Endothelial cell of umbilical vein (primary cell): ENCODE measurements around the gene FAM120B. TPM values are rescaled to one million over a fixed set of nuclear protein-coding genes. Genes with fewer than 3 reads are reported as not detected.

ENCODE experiments used
- BruUV-seq: library from RNA; stranded (reverse); fragments of 400-500 nt; replicated peaks from 2 replicates; lab custom pipeline; 2021; lab: Mats Ljungman, UMichigan
- CTCF ChIA-PET: fragments of 300-600, 350-600 bp; sonication (Branson Sonifier 250); formaldehyde crosslinking; loops from one replicate; lab custom pipeline; 2021; ENCODE audit warnings: antibody characterized with exemption, inconsistent platforms; lab: Charles Lee
- POLR2A ChIA-PET: fragments of 300-600, 350-600 bp; sonication (Branson Sonifier 250); formaldehyde crosslinking; loops from one replicate; lab custom pipeline; 2021; ENCODE audit warnings: antibody characterized with exemption, inconsistent platforms; lab: Charles Lee
- DNase-seq: peaks from one replicate; pipeline ENCODE4 v3.0.0-alpha.2; 2011; ENCODE audit warnings: low read depth, low spot score
- FAIRE-seq: peaks from 2 replicates; lab custom pipeline; 2011; peaks lifted over from hg19 to GRCh38; lab: Jason Lieb, UNC
- H2AFZ ChIP-seq: 2 replicates; pipeline ENCODE4 v1.6.0; 2012; ENCODE audit warnings: low read depth, low read length, control low read depth, inconsistent platforms
- H3K27ac ChIP-seq: 2 replicates; pipeline ENCODE4 v1.5.1; 2011; ENCODE audit warnings: low read depth, mild to moderate bottlenecking, control low read depth, low read length, moderate library complexity; ENCODE audit not compliant: insufficient read depth
- H3K27me3 ChIP-seq, 2 experiments: 2 replicates each; pipeline versions ENCODE4 v1.6.0 to v1.6.1; 2011; ENCODE audit warnings: low read length in 2 of 2, mixed read lengths in 1 of 2; ENCODE audit not compliant: control insufficient read depth in 2 of 2, insufficient read depth in 2 of 2
- H3K36me3 ChIP-seq, 2 experiments: 2 replicates in 1 of 2; 3 replicates in 1 of 2; pipeline ENCODE4 v1.5.1; 2011; ENCODE audit warnings: low read length in 2 of 2, mild to moderate bottlenecking in 1 of 2, moderate library complexity in 1 of 2; ENCODE audit not compliant: control insufficient read depth in 2 of 2, insufficient read depth in 2 of 2; ENCODE audit errors: extremely low read depth in 1 of 2
- H3K4me1 ChIP-seq: 3 replicates; pipeline ENCODE4 v1.5.1; 2011; ENCODE audit warnings: mild to moderate bottlenecking, low read length; ENCODE audit not compliant: control insufficient read depth, insufficient read depth; ENCODE audit errors: extremely low read depth
- H3K4me2 ChIP-seq: 2 replicates; pipeline ENCODE4 v1.6.1; 2011; ENCODE audit warnings: low read length, control low read depth, mixed read lengths; ENCODE audit not compliant: insufficient read depth
- H3K4me3 ChIP-seq, 3 experiments: fragments of 200-600 bp in 1 of 3; sonication (generic), shearing (Covaris generic) in 1 of 3; replicated peaks in 1 of 3; 2 replicates each; pipeline ENCODE4 v1.5.1; 2011 to 2016; ENCODE audit warnings: control low read depth in 3 of 3, low read length in 3 of 3, mild to moderate bottlenecking in 2 of 3, inconsistent platforms in 1 of 3, low read depth in 1 of 3, moderate library complexity in 1 of 3; ENCODE audit not compliant: insufficient read depth in 1 of 3
- H3K79me2 ChIP-seq: 2 replicates; pipeline ENCODE4 v1.6.0; 2012; ENCODE audit warnings: low read length, inconsistent platforms; ENCODE audit not compliant: control insufficient read depth, insufficient read depth
- H3K9ac ChIP-seq: replicated peaks from 2 replicates; pipeline ENCODE3; 2011; ENCODE audit warnings: low read length, control low read depth; ENCODE audit not compliant: insufficient read depth; ENCODE audit errors: extremely low read depth
- H3K9me1 ChIP-seq: replicated peaks from 3 replicates; pipeline ENCODE4 v1.6.0; 2011; ENCODE audit warnings: mild to moderate bottlenecking, low read length; ENCODE audit not compliant: control insufficient read depth, insufficient read depth; ENCODE audit errors: extremely low read depth
- H3K9me3 ChIP-seq: replicated peaks from 2 replicates; pipeline ENCODE4 v1.5.1; 2012; ENCODE audit warnings: low read length, inconsistent platforms; ENCODE audit not compliant: control insufficient read depth, insufficient read depth
- H4K20me1 ChIP-seq: replicated peaks from 2 replicates; pipeline ENCODE3; 2011; ENCODE audit warnings: mild to moderate bottlenecking, low read length; ENCODE audit not compliant: control insufficient read depth, insufficient read depth; ENCODE audit errors: extremely low read depth
- CTCF ChIP-seq, 2 donors: IDR thresholded peaks; 1 replicate in 1 of 2; 2 replicates in 1 of 2; pipeline ENCODE4 v1.5.1; 2011; ENCODE audit warnings: low read length in 2 of 2, mild to moderate bottlenecking in 2 of 2, moderate library complexity in 2 of 2, control low read depth in 1 of 2, inconsistent platforms in 1 of 2, low read depth in 1 of 2; ENCODE audit not compliant: insufficient read depth in 1 of 2; ENCODE audit errors: extremely low read depth in 1 of 2
- EZH2 ChIP-seq: IDR thresholded peaks from 2 replicates; pipeline ENCODE4 v1.6.1; 2012; ENCODE audit warnings: borderline replicate concordance, low read depth, mild to moderate bottlenecking, moderate library complexity, low read length, inconsistent platforms; ENCODE audit not compliant: severe bottlenecking
- FOS ChIP-seq: IDR thresholded peaks from 2 replicates; pipeline ENCODE4 v1.6.1; 2011; ENCODE audit warnings: mild to moderate bottlenecking, low read length, moderate library complexity, borderline replicate concordance; ENCODE audit not compliant: insufficient read depth
- GATA2 ChIP-seq: IDR thresholded peaks from 2 replicates; pipeline ENCODE4 v1.7.0; 2011; ENCODE audit warnings: low read depth, mild to moderate bottlenecking, moderate library complexity, mixed read lengths, low read length; ENCODE audit not compliant: insufficient read length, insufficient read depth
- JUN ChIP-seq: IDR thresholded peaks from 2 replicates; pipeline ENCODE4 v1.6.1; 2011; ENCODE audit warnings: borderline replicate concordance, low read depth; ENCODE audit not compliant: insufficient read length, insufficient read depth
- MAX ChIP-seq: IDR thresholded peaks from 2 replicates; pipeline ENCODE4 v1.6.1; 2011; ENCODE audit not compliant: insufficient read depth, insufficient read length
- MYC ChIP-seq: IDR thresholded peaks from one replicate; pipeline ENCODE4 v1.6.1; 2011; ENCODE audit warnings: mild to moderate bottlenecking, low read depth, low read length
- POLR2A ChIP-seq: IDR thresholded peaks from 2 replicates; pipeline ENCODE4 v1.6.1; 2012; ENCODE audit warnings: low read depth, mild to moderate bottlenecking, control low read depth, low read length
- POLR2AphosphoS5 ChIP-seq: IDR thresholded peaks from 2 replicates; pipeline ENCODE4 v1.6.1; 2012; ENCODE audit warnings: low read depth, mild to moderate bottlenecking, control low read depth, low read length, moderate library complexity; ENCODE audit not compliant: insufficient read depth
- dilution Hi-C: fragments of 300-500 bp; cut with MboI; formaldehyde crosslinking; loops from one replicate; pipeline ENCODE4 v1.15.0; 2019; ENCODE audit warnings: low sequenced_read_pairs; ENCODE audit not compliant: extremely low pct_ligation_motif_present
- intact Hi-C: fragments of 100-400 bp; cut with micrococcal nuclease; formaldehyde crosslinking; loops from one replicate; pipeline ENCODE4 v1.10.0; 2022
- polyA plus RNA-seq, 4 experiments: library from polyadenylated mRNA; depleted of rRNA in 3 of 4; stranded (reverse) in 3 of 4; unstranded in 1 of 4; fragments of >200 nt; gene quantifications; 2 replicates each; pipeline versions ENCODE4 v1.2.1 to v1.2.3, GENCODE V29; 2011 to 2012; ENCODE audit warnings: missing spikeins in 1 of 4
- total RNA-seq: library from RNA; stranded (reverse); gene quantifications from 2 replicates; pipeline ENCODE4 v1.2.3, GENCODE V29; 2021

Gene FAM120B
- total and polyA plus RNA-seq, 2 donors (not counting 3 experiments of a cell fraction or from before 2014, with no cell fraction given), result 10.8 to 28.2 TPM

DNA sequence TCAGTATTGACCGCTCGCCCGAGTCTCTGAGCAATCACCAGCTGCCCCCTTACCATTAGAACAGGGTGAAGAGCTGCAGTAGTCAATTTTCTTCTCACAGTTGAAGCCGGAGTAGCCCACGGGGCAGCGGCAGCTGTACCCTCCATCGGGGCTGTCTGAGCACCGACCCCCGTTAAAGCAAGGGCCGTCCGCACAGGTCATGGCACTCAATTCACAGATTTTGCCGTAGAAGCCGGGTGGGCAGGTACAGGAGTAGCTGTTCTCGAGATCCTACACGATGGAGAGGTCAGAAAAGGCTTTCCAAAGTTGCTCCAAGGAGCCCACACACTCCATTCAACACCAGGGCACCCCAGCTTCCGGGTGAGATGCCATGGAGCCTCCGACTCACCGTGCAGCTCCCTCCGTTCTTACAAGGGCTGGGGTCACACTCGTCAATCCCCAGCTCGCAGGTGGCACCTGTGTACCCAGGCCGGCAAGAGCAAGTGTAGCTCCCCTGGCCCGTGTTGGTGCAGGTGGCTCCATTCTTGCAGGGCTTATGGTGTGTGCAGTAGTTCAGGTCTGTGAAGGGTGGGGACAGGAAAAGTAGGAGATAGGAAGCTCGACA is 21.6 kb upstream of the FAM120B start:
- FAIRE-seq (no peak), DNase-seq (no peak)
- intact Hi-C loops (loop anchor here (10.0 kb wide), 1 partner anchor 130 kb away; no protein-coding TSS in a partner anchor), dilution Hi-C loops (no loop called here)
- Histone ChIP-seq H3K27ac (no peak overlapping the region), H2AFZ (no peak overlapping the region), H3K4me3 (no peak overlapping the region), H3K27me3 (peaks cover 6 to 21% of the 10 kb centered on the region in 2 experiments), H3K9ac (no peak overlapping the region), H3K4me2 (no peak overlapping the region), H3K9me3 (no peaks in the 10 kb centered on the region), H3K79me2 (no peaks in the 10 kb centered on the region), H3K9me1 (no peaks in the 10 kb centered on the region), H3K4me1 (peaks cover 10% of the 10 kb centered on the region), H3K36me3 (peaks cover 0 to 14% of the 10 kb centered on the region in 2 experiments), H4K20me1 (no peaks in the 10 kb centered on the region)
- ChIA-PET POLR2A (no interaction called here), CTCF (interaction anchor here (1.9 kb wide), 1 partner anchor 454 kb away, joined by 8 read pairs; no protein-coding TSS in a partner anchor)
- no TSS peak for BruUV-seq
- TF ChIP-seq JUN, result no peak
- TF ChIP-seq MAX, result no peak
- TF ChIP-seq CTCF (IDR thresholded peaks at IDR 0.05; ENCODE audit: extremely low read depth in 1 of 2, insufficient read depth in 1 of 2, low read depth in 1 of 2, low read length in 2 of 2), result no peak
- TF ChIP-seq POLR2A, result no peak
- no peak for TF ChIP-seq EZH2
- no peak for TF ChIP-seq MYC
- no peak for TF ChIP-seq GATA2
- no peak for TF ChIP-seq FOS
- no peak for TF ChIP-seq POLR2AphosphoS5
